GM21619 (cell line): Measurements from ENCODE around the gene HS3ST4.

Experiments
- ATAC-seq: cut with Tn5 transposase; IDR thresholded peaks from one replicate; pipeline ENCODE4 v1.9.1; 2021; ENCODE audit not compliant: unreplicated experiment

HS3ST4 gene

GRCh38 chr16:25691519-25692091, at the start of gene HS3ST4:
HS3ST4 (plus strand) TSS chr16:25691959.
- no peak for ATAC-seq

GRCh38 chr16:25643633-25644032, 48.1 kb upstream of the HS3ST4 start:
- no peak for ATAC-seq

- ATAC-seq = no peak
These were observed 35.1 kb upstream of the HS3ST4 start for GRCh38 chr16:25656639-25657038.

GRCh38 chr16:25676820-25677219, 14.9 kb upstream of the HS3ST4 start:
- no peak for ATAC-seq

GRCh38 chr16:25679511-25679910, 12.2 kb upstream of the HS3ST4 start:
- ATAC-seq = no peak

- no peak for ATAC-seq
These were observed 2.5 kb upstream of the HS3ST4 start for GRCh38 chr16:25689137-25689836.

- no peak for ATAC-seq
These were observed 1.1 kb upstream of the HS3ST4 start for GRCh38 chr16:25690552-25691143.

GRCh38 chr16:25692351-25692741, 587 bp downstream of the HS3ST4 start:
- ATAC-seq = no peak

- ATAC-seq = no peak
These were observed 1.2 kb downstream of the HS3ST4 start for GRCh38 chr16:25692742-25693508.

GRCh38 chr16:25693631-25694030, 1.9 kb downstream of the HS3ST4 start:
- ATAC-seq = no peak

- no peak for ATAC-seq
These were observed 7.3 kb downstream of the HS3ST4 start for GRCh38 chr16:25699069-25699468.

- ATAC-seq = no peak
These were observed 8.8 kb downstream of the HS3ST4 start for GRCh38 chr16:25700547-25700946.

GRCh38 chr16:25707553-25707952, 15.8 kb downstream of the HS3ST4 start:
- no peak for ATAC-seq

- no peak for ATAC-seq
These were observed 16.3 kb downstream of the HS3ST4 start for GRCh38 chr16:25707982-25708583.

- no peak for ATAC-seq
These were observed 17.5 kb downstream of the HS3ST4 start for GRCh38 chr16:25709213-25709612.

- ATAC-seq = no peak
These were observed 22.2 kb downstream of the HS3ST4 start for GRCh38 chr16:25713785-25714570.

- no peak for ATAC-seq
These were observed 24.4 kb downstream of the HS3ST4 start for GRCh38 chr16:25716186-25716585.

- no peak for ATAC-seq
These were observed 29.7 kb downstream of the HS3ST4 start for GRCh38 chr16:25721439-25721838.

GRCh38 chr16:25726430-25727098, 34.8 kb downstream of the HS3ST4 start:
- no peak for ATAC-seq
